GM18858 (cell line): Measurements from ENCODE around the gene SLC9A9.

Experiments
- ATAC-seq: cut with Tn5 transposase; IDR thresholded peaks from one replicate; pipeline ENCODE4 v1.9.1; 2021; ENCODE audit not compliant: unreplicated experiment

Gene SLC9A9

DNA sequence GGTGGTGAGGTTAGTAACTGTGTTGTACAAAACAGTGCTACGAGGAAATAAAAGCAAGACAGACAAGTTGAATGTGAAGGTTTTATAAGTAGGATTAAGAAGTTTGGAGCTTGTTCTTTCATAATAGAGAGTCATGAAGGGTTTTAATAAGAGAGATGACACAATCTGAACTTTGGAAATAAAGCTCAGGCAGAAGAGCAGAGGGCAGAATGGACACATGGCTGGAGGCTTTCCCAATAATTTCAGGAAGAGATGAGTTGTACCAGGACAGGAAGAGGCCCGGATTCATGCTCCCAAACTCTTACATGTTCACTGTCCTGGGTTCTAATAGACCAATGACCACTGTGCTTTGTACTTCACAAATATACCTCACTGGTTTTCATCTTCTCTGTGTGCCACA, 194.8 kb downstream of the SLC9A9 start:
- no peak for ATAC-seq

DNA sequence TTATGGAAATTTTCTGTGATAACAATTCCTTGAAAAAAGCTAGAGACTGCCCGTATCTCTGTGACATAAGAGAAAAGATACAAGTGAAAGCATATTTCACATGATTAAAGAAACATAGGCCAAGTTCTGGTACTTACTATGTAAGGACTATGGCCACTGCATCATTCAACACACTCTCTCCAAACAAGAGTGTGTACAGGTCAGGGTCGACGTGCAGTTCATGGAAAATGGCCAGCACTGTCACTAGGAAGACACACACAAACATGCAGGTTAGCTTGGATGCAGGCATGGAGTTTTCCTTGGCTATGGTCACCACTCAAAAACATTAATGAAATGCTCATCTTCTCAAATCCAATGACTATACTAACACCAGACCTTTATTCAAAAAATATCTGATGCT, 196.2 kb downstream of the SLC9A9 start:
- ATAC-seq = no peak

DNA sequence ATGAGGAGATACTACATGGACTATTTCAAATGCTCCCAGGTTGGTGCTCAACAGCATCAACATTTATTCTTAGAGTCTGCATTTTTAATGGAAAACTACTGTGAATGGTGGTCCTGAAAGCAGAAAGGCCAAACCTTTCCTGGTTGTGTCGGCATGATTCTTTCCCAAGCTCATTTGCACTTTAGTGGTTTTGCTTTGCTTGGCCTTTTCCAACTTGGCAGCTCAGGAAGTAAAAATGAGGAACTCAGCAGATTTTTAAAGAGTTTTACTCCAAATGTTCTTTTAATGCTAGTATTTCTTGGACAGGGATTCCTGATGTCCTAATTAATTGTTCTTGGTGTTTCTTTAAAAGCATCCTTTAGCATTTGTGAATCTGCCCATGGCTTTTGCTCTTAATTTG, 197.4 kb downstream of the SLC9A9 start:
- no peak for ATAC-seq

DNA sequence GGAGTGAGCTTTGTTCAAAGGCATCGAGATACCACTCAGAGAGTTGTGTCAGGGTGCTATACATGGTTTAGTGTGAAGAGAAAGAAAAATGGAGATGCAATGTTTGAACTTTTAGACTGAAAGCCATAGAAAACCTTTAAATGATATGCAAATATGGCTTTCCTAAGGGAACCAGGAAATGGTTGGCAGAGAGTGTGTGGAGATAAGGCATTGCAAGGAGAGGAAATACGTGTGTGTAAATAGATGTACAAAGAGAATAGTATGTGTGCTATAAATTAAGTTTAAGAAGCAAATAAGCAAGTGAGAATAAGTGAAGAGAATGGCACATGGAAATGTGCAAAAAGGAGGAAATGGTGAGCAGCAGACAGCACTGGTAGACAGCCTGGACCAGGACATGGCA, 198.1 kb downstream of the SLC9A9 start:
- no peak for ATAC-seq

DNA sequence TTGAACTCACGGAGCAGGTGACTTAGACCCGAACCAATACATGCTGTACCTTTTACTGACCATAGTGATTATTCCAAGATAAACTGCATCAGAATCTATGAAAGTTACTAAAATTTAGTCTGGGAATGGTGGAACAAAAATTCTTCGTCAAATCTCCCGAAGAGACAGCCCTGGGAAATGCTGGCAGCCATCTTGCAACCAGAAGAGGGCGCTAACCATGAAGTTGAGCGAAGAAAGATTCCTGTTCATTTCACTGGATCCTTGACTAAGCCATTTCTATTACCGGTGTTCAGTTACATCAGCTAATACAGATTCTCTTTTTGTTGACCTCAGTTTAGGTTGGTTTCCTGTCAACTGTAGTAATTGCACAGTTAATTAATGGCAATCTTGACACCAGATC, 199.6 kb downstream of the SLC9A9 start:
- ATAC-seq = no peak

DNA sequence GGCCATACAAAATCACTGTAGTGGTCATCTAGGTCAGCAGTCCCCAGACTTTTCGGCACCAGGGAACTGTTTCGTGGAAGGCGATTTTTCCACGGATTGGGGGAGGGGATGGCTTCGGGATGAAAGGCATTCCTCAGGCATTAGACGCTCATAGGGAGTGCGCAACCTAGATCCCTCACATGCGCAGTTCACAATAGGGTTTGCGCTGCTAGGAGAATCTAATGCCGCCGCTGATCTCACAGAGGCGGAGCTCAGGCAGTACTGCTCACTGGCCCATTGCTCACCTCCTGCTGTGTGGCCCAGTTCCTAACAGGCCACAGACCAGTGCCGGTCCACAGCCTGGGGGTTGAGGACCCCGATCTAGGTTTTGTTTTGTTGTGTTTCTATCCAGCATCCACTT, 200.1 kb downstream of the SLC9A9 start:
- no peak for ATAC-seq

DNA sequence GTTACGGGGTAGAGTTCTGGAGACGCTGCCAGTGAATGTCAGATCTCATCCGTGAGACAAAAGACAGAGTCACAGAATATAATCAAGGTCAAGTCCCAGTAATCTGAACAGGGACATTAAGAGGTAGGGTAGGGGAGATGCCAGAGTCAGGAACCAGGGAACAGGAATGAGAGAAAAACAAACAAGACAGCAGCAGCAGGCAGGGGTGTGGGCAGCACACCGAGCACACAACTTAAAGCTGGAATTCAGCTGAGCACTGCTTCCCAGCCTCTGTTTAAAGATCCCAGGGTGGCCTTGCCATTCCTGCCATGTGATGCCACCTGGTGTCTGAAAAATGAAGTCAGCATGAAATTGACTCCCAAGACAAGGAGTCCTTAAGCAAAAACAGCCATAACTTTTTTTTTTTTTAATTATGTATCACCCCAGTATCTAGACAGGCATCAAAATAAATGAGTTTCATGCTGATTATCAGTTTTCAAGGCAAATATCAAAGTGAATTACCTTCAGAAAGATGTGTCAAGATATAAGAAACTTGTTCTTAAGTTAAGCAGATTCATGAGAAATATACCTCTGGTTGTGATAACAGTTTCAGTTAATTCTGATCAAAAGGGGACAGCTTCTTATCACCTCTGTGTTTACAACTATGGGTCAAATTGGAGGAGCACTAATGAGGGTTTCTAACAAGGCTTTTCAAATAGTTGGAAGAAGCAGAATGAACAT, 203.7 kb downstream of the SLC9A9 start:
- ATAC-seq = no peak

DNA sequence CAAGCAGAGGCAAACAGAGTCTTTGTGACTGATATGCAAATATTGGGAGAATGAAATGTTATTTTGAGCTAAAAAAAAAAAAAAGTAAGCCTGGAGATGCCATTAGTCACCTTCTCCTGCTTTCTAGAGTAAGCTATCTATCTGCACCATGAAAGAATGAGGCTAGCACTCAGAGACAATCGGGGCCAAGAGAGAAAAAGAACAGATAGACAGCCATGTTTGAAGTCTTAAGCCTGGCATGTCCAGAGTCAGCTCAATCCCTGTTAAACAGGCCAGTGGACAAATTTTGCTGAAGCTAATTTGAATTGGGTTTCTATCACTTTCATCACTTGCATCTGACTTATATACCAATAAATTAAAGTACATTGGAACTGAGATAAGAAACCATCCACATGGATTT, 204.4 kb downstream of the SLC9A9 start:
- no peak for ATAC-seq

DNA sequence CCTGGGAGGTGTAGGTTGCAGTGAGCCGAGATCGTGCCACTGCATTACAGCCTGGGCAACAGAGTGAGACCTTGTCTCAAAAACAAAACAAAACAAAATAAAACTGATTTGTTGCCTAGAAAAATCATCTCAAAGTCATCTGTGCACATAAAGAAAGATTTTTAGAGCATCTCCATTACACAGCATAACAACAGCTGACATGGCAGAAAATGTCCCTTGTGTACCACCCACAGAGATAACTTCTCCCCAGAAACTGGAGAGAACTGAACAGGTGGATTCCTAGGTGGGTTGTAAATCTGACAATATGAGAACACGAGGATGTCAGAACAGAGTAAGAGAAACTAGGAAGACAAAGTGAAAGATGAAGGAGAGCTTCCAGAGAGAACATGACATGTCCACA, 207.5 kb downstream of the SLC9A9 start:
- ATAC-seq = no peak

DNA sequence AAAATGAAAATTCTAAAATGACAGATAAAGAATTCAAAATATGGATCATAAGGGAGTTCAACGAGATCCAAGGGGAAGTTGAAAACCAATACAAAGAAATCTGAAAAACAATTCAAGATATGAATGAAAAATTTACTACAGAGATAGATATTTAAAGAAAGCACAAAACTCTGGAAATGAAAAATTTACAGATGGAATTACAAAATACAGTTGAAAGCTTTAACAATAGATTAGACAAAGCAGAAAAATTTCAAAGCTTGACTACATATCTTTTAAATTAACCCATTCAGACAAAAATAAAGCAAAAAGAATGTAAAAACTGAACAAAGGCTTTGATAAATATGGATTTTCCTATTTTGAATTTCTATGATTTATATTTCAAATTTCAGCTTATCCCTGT, 211.1 kb downstream of the SLC9A9 start:
- ATAC-seq = no peak

DNA sequence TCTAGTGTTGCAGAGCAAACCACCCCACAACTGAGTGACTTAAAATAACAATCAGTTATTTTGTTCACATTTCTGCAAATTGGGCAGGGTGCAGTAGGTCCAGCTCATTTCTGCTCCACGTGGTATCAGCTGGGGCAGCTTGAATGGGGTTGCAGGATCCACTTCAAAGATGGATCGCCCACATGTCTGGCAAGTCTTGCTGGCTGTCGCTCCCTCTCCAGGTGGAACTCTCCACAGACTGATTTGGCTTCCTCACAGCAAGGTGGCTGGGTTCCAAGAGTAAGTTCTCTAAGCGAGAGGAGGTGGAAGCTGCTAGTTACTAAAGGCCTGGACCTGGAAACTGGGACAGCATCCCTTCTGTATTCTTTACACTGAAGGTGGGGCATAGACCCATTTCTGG, 213.3 kb downstream of the SLC9A9 start:
- ATAC-seq = no peak

DNA sequence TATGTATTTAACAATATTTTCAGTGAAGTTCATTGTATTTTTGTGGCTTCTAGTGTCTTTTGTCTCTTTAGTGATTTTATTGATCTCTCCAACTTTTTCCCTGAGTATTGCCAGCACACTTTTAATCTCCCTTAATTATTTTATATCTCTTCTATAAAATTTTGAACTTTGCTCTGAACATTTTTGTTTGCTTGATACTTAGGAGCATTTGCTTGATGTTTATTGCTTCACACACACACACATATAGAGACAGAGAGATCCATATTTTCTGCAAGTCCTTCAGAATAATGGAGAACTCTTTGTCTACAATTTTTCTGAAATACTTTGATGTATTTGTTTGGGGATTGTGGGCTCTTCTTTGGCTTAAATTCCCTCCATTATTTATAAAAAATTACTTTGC, 213.8 kb downstream of the SLC9A9 start:
- ATAC-seq = no peak

DNA sequence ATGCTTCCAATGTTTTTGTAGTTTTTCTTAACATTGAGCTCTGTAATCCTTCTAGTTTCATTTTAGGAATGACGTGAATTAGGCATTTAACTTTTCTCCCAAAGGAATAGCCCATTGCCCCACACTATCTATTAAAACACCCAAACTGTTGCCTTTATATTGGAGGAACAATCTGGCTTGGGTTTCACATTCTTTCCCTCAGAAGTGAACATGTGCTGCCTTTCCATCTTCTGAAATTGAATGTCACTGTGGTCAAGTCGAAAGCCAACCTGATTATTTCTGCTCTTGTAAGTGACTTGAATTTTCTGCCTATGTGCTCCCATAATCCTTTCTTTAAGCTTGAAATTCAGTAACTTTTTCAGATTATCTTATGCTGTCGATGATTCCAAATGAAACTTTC, 214.5 kb downstream of the SLC9A9 start:
- ATAC-seq = no peak

DNA sequence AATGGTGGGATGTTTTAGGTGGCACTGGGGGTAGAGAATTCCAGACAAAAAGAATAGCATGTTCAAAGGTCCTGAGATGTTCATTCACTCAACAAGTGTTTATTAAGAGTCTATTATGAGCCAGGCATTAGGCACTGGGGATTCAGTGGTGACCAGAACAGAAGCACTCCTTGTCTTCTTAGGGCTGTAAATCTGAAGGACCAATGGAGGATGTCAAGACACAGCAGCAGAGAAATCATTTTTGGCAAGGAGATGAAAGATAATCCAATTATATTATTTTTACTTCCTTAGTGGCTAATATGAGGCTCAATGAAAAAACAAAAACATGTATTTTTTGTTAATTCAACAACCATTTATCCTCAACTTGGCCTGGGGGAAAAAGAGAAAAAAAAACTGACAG, 218.5 kb downstream of the SLC9A9 start:
- ATAC-seq = no peak

DNA sequence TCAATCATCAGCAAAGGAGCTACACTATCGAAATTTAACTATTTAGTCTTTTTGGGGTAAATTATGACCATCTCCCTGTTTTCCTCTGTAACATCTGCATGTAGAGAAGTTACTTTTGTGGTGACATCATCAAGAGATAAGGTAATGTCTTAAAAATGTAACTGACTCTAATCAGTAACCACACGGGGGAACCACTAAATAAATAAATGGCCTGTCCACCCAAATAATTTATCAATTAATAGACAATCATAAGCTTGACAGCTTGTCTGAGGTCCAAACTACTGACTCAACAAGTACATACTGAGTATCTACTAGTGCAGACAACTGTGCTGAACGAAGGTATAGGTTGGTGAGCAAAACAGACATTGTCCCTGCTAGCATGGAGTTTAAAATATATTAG, 219.3 kb downstream of the SLC9A9 start:
- no peak for ATAC-seq

DNA sequence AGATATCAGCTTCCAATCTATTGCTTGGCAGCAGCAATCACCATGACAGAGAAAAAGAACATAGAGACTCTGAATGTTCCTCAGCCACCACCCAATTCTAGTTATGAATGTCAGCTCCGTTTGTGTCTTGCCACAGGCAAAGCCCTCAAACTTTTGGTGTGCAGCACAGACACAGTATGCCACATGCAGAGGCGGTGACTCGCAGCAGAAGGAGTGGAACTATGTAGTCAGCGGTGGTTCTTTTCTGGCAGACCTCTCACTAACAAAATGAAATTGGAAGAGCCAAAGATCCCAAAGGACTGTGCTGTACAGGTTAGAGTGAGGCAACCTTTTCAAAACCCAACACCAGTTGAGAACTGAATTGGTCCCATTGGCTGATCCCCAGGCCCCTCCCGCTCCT, 220.9 kb downstream of the SLC9A9 start:
- ATAC-seq = no peak

DNA sequence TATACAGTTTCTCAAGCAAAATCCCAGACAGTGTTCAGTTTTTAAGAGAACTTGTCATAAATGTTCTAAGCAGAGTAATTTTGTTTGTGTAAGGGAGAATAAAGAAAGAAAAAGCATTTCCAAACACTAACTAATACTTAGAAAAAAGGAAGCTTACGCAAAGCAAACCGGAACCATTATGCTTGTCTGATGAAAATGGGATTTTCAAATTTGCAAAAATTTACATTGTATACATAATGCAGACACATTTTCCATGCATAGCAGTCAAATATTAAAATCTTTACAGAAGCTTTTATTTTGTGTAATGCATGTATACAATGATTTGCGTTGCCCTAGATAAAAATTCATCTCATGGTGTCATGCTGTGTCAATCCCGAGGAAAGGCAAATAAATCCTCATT, 229.0 kb downstream of the SLC9A9 start:
- no peak for ATAC-seq

DNA sequence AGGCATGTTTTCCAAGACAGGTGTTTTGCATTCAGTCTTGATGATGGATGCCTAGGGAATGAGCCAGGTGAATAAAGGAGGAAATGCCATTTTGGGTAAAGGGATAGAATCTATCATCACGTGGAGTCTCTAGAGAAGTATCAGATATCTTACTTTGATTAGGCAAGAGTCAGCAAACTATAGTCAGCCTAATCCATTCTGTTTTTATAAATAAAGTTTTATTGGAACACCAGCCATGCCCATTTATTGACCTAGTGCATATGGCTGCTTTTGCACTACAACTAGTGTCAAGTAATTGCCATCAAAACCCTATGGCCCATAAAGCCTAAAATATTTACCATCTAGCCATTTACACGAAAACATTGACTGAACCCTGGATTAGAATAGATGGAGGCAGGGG, 231.2 kb downstream of the SLC9A9 start:
- ATAC-seq = no peak

DNA sequence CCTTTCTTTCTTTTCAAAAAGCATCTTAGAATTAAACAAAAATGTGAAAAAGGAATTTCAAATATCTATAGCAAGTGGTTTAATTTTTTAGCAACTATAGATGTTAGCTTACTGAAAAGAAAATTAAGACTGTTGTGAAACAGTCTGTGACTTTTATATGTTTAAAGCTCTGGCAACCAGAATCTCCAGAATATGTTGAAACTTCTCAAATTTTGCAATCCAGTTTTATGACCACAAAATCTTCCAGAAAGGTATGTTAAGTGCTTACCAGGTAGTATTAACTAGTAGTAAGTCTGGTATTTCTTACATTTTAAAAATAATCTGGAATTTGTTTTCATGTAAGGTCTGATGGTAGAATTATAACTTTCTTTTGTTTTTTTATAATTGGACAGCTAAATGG, 235.0 kb downstream of the SLC9A9 start:
- no peak for ATAC-seq

DNA sequence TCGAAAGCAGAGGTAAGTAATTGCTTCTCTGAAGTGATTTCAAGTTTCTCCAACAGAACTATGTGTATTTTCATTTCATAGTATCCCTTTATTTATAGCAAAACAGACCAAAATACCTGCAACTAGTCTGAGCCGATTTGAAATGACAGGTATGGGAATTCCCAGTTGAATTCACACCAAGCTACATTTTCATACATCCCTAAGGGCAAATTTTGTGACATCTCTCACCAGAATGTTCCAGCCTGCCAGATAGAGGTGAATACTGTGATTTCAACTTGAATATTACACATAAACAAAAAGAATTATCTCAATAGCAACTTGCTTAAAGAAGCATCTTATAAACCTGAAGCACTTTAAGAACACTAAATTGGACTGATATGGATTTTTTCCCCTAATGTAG, 235.7 kb downstream of the SLC9A9 start:
- no peak for ATAC-seq

DNA sequence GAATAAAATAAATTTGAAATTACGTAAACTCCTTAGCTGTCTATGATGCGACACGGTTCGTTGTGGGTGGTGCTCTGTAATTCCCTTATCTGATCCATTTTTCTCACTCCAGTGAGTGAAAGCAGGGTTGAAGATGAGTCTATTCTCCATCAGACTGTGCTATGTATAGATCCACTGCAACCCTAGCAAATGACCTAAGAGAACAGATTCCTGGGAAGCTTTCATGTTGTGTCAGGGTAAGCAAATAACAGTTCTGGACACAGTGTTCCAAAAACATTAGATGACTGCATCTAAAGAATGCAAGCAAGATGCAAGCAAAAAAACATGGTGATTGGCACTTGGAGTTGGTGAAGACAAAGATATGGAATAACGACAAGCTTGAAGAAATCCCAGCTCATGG, 239.3 kb downstream of the SLC9A9 start:
- no peak for ATAC-seq

DNA sequence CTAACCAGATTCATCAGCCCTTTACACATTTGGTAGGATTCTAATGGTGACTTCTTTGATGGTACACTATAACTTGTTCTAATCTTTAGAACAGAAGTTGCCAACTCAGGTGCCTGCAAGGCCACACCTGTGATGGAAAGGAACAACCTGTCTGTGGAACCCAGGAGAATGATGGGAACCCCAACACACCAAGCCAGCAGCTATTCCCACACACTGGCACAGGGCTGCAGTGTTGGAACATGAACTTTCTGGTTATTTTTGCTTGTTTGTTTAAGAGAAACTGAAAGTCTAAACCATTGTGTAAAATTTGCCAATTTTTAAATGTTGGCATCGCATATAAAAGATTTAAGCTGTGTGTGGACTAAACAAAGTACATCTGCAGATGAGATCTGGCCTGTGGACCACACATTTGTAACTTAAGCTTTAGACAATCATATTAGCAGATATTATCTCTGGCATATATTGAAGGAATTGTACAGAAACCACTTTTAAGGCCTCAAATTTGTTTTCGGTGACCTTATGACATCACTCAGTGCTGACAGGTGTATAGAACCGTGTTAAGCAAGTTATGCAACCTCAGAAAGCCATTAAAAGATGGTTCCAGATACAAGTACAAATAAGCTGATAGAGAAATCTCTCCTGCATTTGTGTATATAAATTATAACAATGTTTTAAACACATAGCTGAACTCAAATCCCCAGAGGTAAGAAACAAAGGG, 242.9 kb downstream of the SLC9A9 start:
- peak; percentile 22 for ATAC-seq
